ENCODE measurements around the gene RPS4Y1. TPM values are rescaled to one million over a fixed set of nuclear protein-coding genes. Genes with fewer than 3 reads are reported as not detected.

Gene RPS4Y1
- total and polyA plus RNA-seq, 4 donors, result 0.08 to 342 (median 0.58) TPM; not detected in 1

DNA sequence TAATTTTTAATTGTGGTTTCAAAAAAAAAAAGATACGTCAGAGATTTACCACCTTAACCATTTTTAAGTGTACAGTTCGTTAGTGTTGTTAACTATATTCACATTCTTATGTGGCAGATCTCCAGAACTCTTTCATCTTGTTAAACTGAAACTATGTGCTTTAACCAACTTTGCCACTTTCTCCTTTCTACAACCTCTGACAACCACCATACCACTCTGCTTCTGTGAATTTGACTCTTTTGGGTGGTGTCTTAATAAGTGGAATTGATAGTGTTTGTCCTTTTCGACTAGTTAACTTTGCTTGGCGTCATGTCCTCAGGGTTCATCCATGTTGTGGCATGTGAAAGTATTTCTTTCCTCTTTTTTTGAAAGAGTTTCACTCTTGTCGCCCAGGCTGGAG lies 15.7 kb downstream of the RPS4Y1 start:
- Histone ChIP-seq H3K4me1 (ENCODE audit: control insufficient read depth in 5 of 5, insufficient read depth in 5 of 5, low read length in 5 of 5) (peaks cover 0 to 7% (median 0%) of the 10 kb centered on the region in 5 donors), H3K27me3 (ENCODE audit: control insufficient read depth in 3 of 3, insufficient read depth in 3 of 3, low read length in 2 of 3) (no peaks in the 10 kb centered on the region), H3K36me3 (ENCODE audit: control insufficient read depth in 4 of 4, insufficient read depth in 4 of 4, low read length in 4 of 4) (peaks cover 0 to 4% (median 0%) of the 10 kb centered on the region in 4 donors), H3K9ac (ENCODE audit: insufficient read depth in 1 of 2, low read length in 2 of 2) (no peak overlapping the region), H3K4me3 (no peak overlapping the region), H3K27ac (ENCODE audit: low read depth in 1 of 2, low read length in 1 of 2) (no peak overlapping the region), H3K9me3 (ENCODE audit: control insufficient read depth in 4 of 4, insufficient read depth in 3 of 4, low read length in 3 of 4) (no peaks in the 10 kb centered on the region)
- no peak for DNase-seq
- 94% methylated on average over 5 of the region's 5 CpGs; no CpG with 5 or more reads in 1 of the 2 donors for WGBS, 2 donors
- TF ChIP-seq CTCF (IDR thresholded peaks at IDR 0.05; ENCODE audit: control extremely low read depth, extremely low read depth), result no peak
- ATAC-seq (ENCODE audit: insufficient read depth, low FRiP score), result no peak

DNA sequence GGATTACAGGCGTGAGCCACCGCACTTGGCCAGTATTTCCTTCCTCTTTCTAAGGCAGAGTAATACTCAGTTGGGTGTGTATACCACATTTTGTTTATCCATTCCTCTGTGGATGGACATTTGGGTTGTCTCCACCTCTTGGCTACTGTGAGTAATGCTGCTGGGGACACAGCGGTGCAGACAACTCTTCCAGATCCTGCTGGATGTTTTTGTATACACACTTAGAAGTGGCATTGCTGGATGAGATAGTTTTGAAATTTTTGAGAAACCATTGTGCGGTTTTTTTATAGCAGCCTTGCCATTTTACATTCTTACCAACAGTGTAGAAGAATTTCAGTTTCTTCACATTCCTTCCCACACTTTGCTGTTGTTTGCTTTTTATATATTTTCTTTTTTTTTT lies 16.3 kb downstream of the RPS4Y1 start:
- Histone ChIP-seq H3K4me3 (no peak overlapping the region), H3K9me3 (ENCODE audit: control insufficient read depth in 4 of 4, insufficient read depth in 3 of 4, low read length in 3 of 4) (no peaks in the 10 kb centered on the region), H3K9ac (ENCODE audit: insufficient read depth in 1 of 2, low read length in 2 of 2) (no peak overlapping the region), H3K4me1 (ENCODE audit: control insufficient read depth in 5 of 5, insufficient read depth in 5 of 5, low read length in 5 of 5) (peaks cover 0 to 7% (median 0%) of the 10 kb centered on the region in 5 donors), H3K36me3 (ENCODE audit: control insufficient read depth in 4 of 4, insufficient read depth in 4 of 4, low read length in 4 of 4) (peaks cover 0 to 4% (median 0%) of the 10 kb centered on the region in 4 donors), H3K27ac (ENCODE audit: low read depth in 1 of 2, low read length in 1 of 2) (no peak overlapping the region), H3K27me3 (ENCODE audit: control insufficient read depth in 3 of 3, insufficient read depth in 3 of 3, low read length in 2 of 3) (no peaks in the 10 kb centered on the region)
- no peak for TF ChIP-seq CTCF (IDR thresholded peaks at IDR 0.05; ENCODE audit: control extremely low read depth, extremely low read depth)
- WGBS, 2 donors, result 55% methylated on average over 4 of the region's 4 CpGs; no CpG with 5 or more reads in 1 of the 2 donors
- ATAC-seq (ENCODE audit: insufficient read depth, low FRiP score) (no peak), DNase-seq (peak in 1 of 3 donors; percentile 4)

- DNase-seq (no peak), ATAC-seq (ENCODE audit: insufficient read depth, low FRiP score) (no peak)
- Histone ChIP-seq H3K9ac (ENCODE audit: insufficient read depth in 1 of 2, low read length in 2 of 2) (no peak overlapping the region), H3K4me3 (no peak overlapping the region), H3K36me3 (ENCODE audit: control insufficient read depth in 4 of 4, insufficient read depth in 4 of 4, low read length in 4 of 4) (peaks cover 0 to 4% (median 0%) of the 10 kb centered on the region in 4 donors), H3K9me3 (ENCODE audit: control insufficient read depth in 4 of 4, insufficient read depth in 3 of 4, low read length in 3 of 4) (no peaks in the 10 kb centered on the region), H3K4me1 (ENCODE audit: control insufficient read depth in 5 of 5, insufficient read depth in 5 of 5, low read length in 5 of 5) (peaks cover 0 to 4% (median 0%) of the 10 kb centered on the region in 5 donors), H3K27ac (ENCODE audit: low read depth in 1 of 2, low read length in 1 of 2) (no peak overlapping the region), H3K27me3 (ENCODE audit: control insufficient read depth in 3 of 3, insufficient read depth in 3 of 3, low read length in 2 of 3) (no peaks in the 10 kb centered on the region)
- TF ChIP-seq CTCF (IDR thresholded peaks at IDR 0.05; ENCODE audit: control extremely low read depth, extremely low read depth), result no peak
- 86% methylated on average over 4 of the region's 4 CpGs; no CpG with 5 or more reads in 1 of the 2 donors for WGBS, 2 donors
Observed at GRCh38 chrY:2859782-2860181, 18.4 kb downstream of the RPS4Y1 start.

DNA sequence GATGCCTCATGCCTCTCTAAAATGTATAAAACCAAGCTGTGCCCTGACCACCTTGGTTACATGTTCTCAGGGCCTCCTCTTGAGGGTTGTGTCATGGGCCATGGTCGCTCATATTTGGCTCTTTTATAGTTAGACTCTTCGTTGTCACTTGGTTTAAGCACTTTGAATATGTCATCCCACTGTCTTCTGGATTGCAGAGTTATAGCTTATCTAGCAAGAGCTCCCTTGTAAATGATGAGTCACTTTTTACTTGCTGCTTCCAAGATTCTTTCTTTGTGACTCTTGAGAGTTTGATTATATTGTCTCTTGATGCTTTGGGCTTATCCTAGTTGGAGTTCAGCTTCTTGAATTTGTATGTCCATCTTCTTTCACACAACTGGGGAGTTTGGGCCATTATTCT lies 19.1 kb downstream of the RPS4Y1 start:
- DNase-seq, result no peak
- H3K27ac ChIP-seq (ENCODE audit: low read depth in 1 of 2, low read length in 1 of 2), result peak overlapping the region in 1 of 2 donors; percentile 1
- H3K9me3 ChIP-seq (ENCODE audit: control insufficient read depth in 4 of 4, insufficient read depth in 3 of 4, low read length in 3 of 4), result no peaks in the 10 kb centered on the region
- H3K9ac ChIP-seq (ENCODE audit: insufficient read depth in 1 of 2, low read length in 2 of 2), result no peak overlapping the region
- no peak overlapping the region for H3K4me3 ChIP-seq
- peaks cover 0 to 4% (median 0%) of the 10 kb centered on the region in 5 donors for H3K4me1 ChIP-seq (ENCODE audit: control insufficient read depth in 5 of 5, insufficient read depth in 5 of 5, low read length in 5 of 5)
- H3K27me3 ChIP-seq (ENCODE audit: control insufficient read depth in 3 of 3, insufficient read depth in 3 of 3, low read length in 2 of 3), result no peaks in the 10 kb centered on the region
- WGBS, 2 donors, result 85% methylated on average over 2 of the region's 2 CpGs; no CpG with 5 or more reads in 1 of the 2 donors
- ATAC-seq (ENCODE audit: insufficient read depth, low FRiP score), result no peak
- no peak for TF ChIP-seq CTCF (IDR thresholded peaks at IDR 0.05; ENCODE audit: control extremely low read depth, extremely low read depth)
- no peaks in the 10 kb centered on the region for H3K36me3 ChIP-seq (ENCODE audit: control insufficient read depth in 4 of 4, insufficient read depth in 4 of 4, low read length in 4 of 4)
